CD4-positive, alpha-beta T cell (primary cell): Measurements from ENCODE around the gene SP3. TPM values are rescaled to one million over a fixed set of nuclear protein-coding genes. Genes with fewer than 3 reads are reported as not detected.

Experiments
- ATAC-seq: fragments of 200-7000 bp; cut with Tn5 transposase; one replicate; pipeline ENCODE4 v1.10.0; 2022; ENCODE audit warnings: mild to moderate bottlenecking; ENCODE audit not compliant: poor library complexity
- CTCF ChIA-PET: fragments of 350-600 bp; sonication (Branson Sonifier 250); formaldehyde crosslinking; loops from one replicate; lab custom pipeline; 2021; ENCODE audit warnings: antibody characterized with exemption, inconsistent platforms; lab: Charles Lee
- POLR2A ChIA-PET: fragments of 350-600 bp; sonication (Branson Sonifier 250); formaldehyde crosslinking; loops from one replicate; lab custom pipeline; 2021; ENCODE audit warnings: antibody characterized with exemption, inconsistent platforms; lab: Charles Lee
- DNase-seq, 14 experiments: peaks; one replicate each; pipeline ENCODE4 v3.0.0-alpha.2; 2013 to 2020; ENCODE audit warnings: mixed read lengths in 2 of 14
- H3K27ac ChIP-seq, 2 donors: one replicate each; pipeline versions ENCODE4 v1.5.1 to v1.7.0; 2013; ENCODE audit warnings: low read length in 2 of 2, low read depth in 1 of 2, mild to moderate bottlenecking in 1 of 2
- H3K27me3 ChIP-seq, 2 experiments: 1 replicate in 1 of 2; 2 replicates in 1 of 2; pipeline versions ENCODE4 v1.6.1 to v1.7.0; 2013; ENCODE audit warnings: low read length in 2 of 2, control low read depth in 1 of 2, mild to moderate bottlenecking in 1 of 2, moderate library complexity in 1 of 2; ENCODE audit not compliant: insufficient read depth in 2 of 2, control insufficient read depth in 1 of 2
- H3K36me3 ChIP-seq: one replicate; pipeline ENCODE4 v1.6.1; 2013; ENCODE audit warnings: low read length, control low read depth; ENCODE audit not compliant: insufficient read depth
- H3K4me1 ChIP-seq: one replicate; pipeline ENCODE4 v1.6.1; 2013; ENCODE audit warnings: low read length, control low read depth; ENCODE audit not compliant: insufficient read depth
- H3K4me3 ChIP-seq: one replicate; pipeline ENCODE4 v1.5.1; 2013; ENCODE audit warnings: mild to moderate bottlenecking, low read length, moderate library complexity
- H3K9me3 ChIP-seq, 2 experiments: 1 replicate in 1 of 2; 2 replicates in 1 of 2; pipeline versions ENCODE4 v1.6.1 to v1.7.0; 2013; ENCODE audit warnings: low read length in 2 of 2, mild to moderate bottlenecking in 2 of 2, control low read depth in 1 of 2, moderate library complexity in 1 of 2; ENCODE audit not compliant: control insufficient read depth in 1 of 2, insufficient read depth in 1 of 2
- H3K27ac Mint-ChIP-seq: one replicate; pipeline ENCODE4 v1.8.0; 2020; ENCODE audit warnings: mixed read lengths
- H3K27me3 Mint-ChIP-seq: one replicate; pipeline ENCODE4 v1.8.0; 2021; ENCODE audit warnings: mixed read lengths
- H3K36me3 Mint-ChIP-seq: one replicate; pipeline ENCODE4 v1.8.0; 2021; ENCODE audit warnings: low read depth, mixed read lengths
- H3K4me1 Mint-ChIP-seq: one replicate; pipeline ENCODE4 v1.8.0; 2021; ENCODE audit warnings: low read depth, mixed read lengths
- H3K4me3 Mint-ChIP-seq: one replicate; pipeline ENCODE4 v1.8.0; 2020; ENCODE audit warnings: mild to moderate bottlenecking, mixed read lengths
- H3K9me3 Mint-ChIP-seq: one replicate; pipeline ENCODE4 v1.8.0; 2020; ENCODE audit warnings: mixed read lengths
- CTCF ChIP-seq: fragments of 200-600 bp; IDR thresholded peaks from one replicate; pipeline ENCODE4 v1.8.0; 2022; ENCODE audit warnings: antibody characterized with exemption, mild to moderate bottlenecking
- intact Hi-C, 2 experiments: fragments of 100-400 bp; cut with DNase I in 1 of 2; cut with micrococcal nuclease in 1 of 2; formaldehyde crosslinking; loops; one replicate each; pipeline versions ENCODE4 v1.15.1 to v1.9.0; 2023 to 2025; cut with DNase I, micrococcal nuclease
- polyA plus RNA-seq, 2 donors: library from polyadenylated mRNA; unstranded; fragments of 120-200 nt; gene quantifications; one replicate each; pipeline ENCODE4 v1.2.1, GENCODE V29; 2013
- total RNA-seq, 174 experiments: library from RNA in 2 of 174; stranded (reverse) in 2 of 174; gene quantifications; one replicate each; pipeline ENCODE4 v1.2.3 and lab custom pipeline; 2021 to 2026

Gene SP3
- total RNA-seq (100 to 1,000 TPM; 159 to 166 TPM), total RNA-seq (lab: John Stamatoyannopoulos, UW) (162 to 498 (median 329) reads per million in 172 experiments)
- 64.7 TPM for polyA plus RNA-seq (2013, experiment 1 of 2)
- 73.2 TPM for polyA plus RNA-seq (2013, experiment 2 of 2)

- H3K36me3 Mint-ChIP-seq: peaks cover 35% of the 10 kb centered on the region
- POLR2A ChIA-PET: interaction anchor here (0.7 to 1.2 kb wide), 11 partner anchors 10 to 1203 kb away, joined by 3 to 8 read pairs (median 4); partner anchors contain the start of gene SCRN3
- H3K4me1 Mint-ChIP-seq: peaks cover 44% of the 10 kb centered on the region
Observed at GRCh38 chr2:173965372-173966025, at the start of gene SP3. TSS of gene SP3 (minus strand) at chr2:173965373. CDS start at chr2:173965171, 202 bp downstream.

GRCh38 chr2:174014699-174015070, 49.5 kb upstream of the SP3 start:
- peaks cover 6% of the 10 kb centered on the region for H3K27me3 Mint-ChIP-seq
- intact Hi-C loops: no loop called here
- H3K36me3 ChIP-seq: no peaks in the 10 kb centered on the region
- ATAC-seq: no peak
- no peak for TF ChIP-seq CTCF
- H3K9me3 Mint-ChIP-seq: no peaks in the 10 kb centered on the region
- H3K4me3 Mint-ChIP-seq: no peak overlapping the region
- H3K4me1 Mint-ChIP-seq: no peaks in the 10 kb centered on the region
- DNase-seq: no peak
- no peaks in the 10 kb centered on the region for H3K36me3 Mint-ChIP-seq
- CTCF ChIA-PET: no interaction called here
- H3K9me3 ChIP-seq: no peaks in the 10 kb centered on the region
- H3K4me3 ChIP-seq: no peak overlapping the region
- POLR2A ChIA-PET: no interaction called here
- no peak overlapping the region for H3K27ac Mint-ChIP-seq
- no peak overlapping the region for H3K27ac ChIP-seq
- peaks cover 0 to 4% of the 10 kb centered on the region in 2 experiments for H3K27me3 ChIP-seq
- H3K4me1 ChIP-seq: peaks cover 13% of the 10 kb centered on the region

More at GRCh38 chr2:173965372-173966025, at the start of gene SP3:
- no peaks in the 10 kb centered on the region for H3K27me3 ChIP-seq
- peak within 1 kb of the TSS; percentile 95 to 99 for H3K27ac ChIP-seq
- no peak for TF ChIP-seq CTCF
- H3K9me3 ChIP-seq: no peaks in the 10 kb centered on the region
- peaks cover 5% of the 10 kb centered on the region for H3K36me3 ChIP-seq
- peaks cover 14% of the 10 kb centered on the region for H3K4me1 ChIP-seq
- intact Hi-C loops: loop anchor here (5.0 kb wide), 3 partner anchors 72 to 377 kb away; partner anchors contain the start of gene OLA1 (in 1 of the 2)
- H3K27ac Mint-ChIP-seq: peak within 1 kb of the TSS; percentile 98
- CTCF ChIA-PET: no interaction called here
- peak; percentile 65 for ATAC-seq
- H3K4me3 Mint-ChIP-seq: peak within 1 kb of the TSS; percentile 99
- peak within 1 kb of the TSS; percentile 85 for H3K4me3 ChIP-seq
- peak; percentile 91 to 98 (median 95) for DNase-seq
- no peaks in the 10 kb centered on the region for H3K9me3 Mint-ChIP-seq
- H3K27me3 Mint-ChIP-seq: no peaks in the 10 kb centered on the region

DNA sequence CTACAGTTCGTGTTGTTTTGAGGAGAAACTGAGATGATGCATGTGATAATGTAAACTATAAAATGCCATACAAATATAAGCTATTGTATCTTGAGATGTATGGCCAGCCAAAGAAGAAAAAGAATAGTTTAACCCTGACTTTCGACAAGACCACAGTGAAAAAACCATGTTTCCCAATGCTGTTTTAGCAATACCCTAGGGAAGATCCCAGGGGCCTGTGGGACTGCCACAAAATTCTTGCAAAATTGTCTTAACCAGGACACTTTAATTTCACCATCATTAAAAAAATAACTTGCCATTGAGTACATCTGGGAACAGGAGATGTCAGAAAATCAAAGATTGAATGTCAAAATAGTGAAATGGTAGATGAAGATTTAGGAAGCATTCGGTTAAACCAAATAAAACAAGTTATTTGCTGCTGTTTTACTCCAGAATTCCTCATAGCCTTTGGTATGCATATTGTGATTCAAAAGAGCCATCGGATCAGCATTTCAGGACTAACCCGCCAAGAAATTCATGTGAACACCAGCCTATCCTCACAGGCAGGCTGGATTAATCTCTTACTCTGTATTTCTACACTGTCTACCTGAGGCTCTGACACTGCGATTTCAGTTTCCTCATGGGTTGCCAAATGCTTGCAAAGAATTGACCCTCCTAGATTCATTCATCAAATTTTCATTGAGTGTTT, 49.0 kb upstream of the SP3 start:
- H3K36me3 Mint-ChIP-seq: no peaks in the 10 kb centered on the region
- Histone ChIP-seq H3K9me3 (no peaks in the 10 kb centered on the region), H3K4me3 (no peak overlapping the region), H3K27me3 (peaks cover 0 to 4% of the 10 kb centered on the region in 2 experiments), H3K4me1 (peaks cover 13% of the 10 kb centered on the region), H3K36me3 (no peaks in the 10 kb centered on the region), H3K27ac (no peak overlapping the region)
- TF ChIP-seq CTCF: no peak
- peaks cover 7% of the 10 kb centered on the region for H3K27me3 Mint-ChIP-seq
- intact Hi-C loops: no loop called here
- no peak overlapping the region for H3K27ac Mint-ChIP-seq
- no peaks in the 10 kb centered on the region for H3K9me3 Mint-ChIP-seq
- ChIA-PET POLR2A (no interaction called here), CTCF (no interaction called here)
- ATAC-seq (no peak), DNase-seq (no peak)
- H3K4me1 Mint-ChIP-seq: no peaks in the 10 kb centered on the region
- H3K4me3 Mint-ChIP-seq: peak overlapping the region; percentile 25
